HL-60/S4 treated with phorbol 12-myristate 13-acetate at 8.2 ng/mL for 4 days and 3 days (cell line): ENCODE data around the gene USP6NL.

ENCODE experiments used
- in situ Hi-C: fragments of 300-500 bp; cut with MboI; formaldehyde crosslinking; loops from 2 replicates; pipeline ENCODE4 v1.15.0; 2022; ENCODE audit warnings: low sequenced_read_pairs

The USP6NL gene

GRCh38 chr10:11617233-11617632 lies 5.8 kb upstream of the USP6NL start:
- in situ Hi-C loops, result no loop called here

DNA sequence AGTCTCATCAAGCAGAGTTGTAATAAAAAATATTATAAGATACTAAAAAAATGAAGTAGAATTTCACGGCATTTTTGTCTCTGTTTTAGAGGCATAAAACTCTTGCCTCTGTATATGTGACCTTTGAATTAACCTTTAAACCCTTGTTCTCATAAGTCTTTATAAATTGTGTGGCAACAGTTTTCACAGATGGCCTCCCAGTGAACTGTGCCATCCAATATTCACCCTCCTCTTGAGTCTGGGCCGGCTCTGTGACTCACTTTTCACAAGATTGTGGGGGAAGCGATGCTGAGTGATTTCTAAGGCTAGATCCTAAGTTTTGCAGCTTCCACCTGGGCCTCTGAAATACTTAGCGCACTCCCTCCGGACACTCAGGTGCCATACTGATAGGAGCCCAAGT lies 4.6 kb upstream of the USP6NL start:
- in situ Hi-C loops, result no loop called here

DNA sequence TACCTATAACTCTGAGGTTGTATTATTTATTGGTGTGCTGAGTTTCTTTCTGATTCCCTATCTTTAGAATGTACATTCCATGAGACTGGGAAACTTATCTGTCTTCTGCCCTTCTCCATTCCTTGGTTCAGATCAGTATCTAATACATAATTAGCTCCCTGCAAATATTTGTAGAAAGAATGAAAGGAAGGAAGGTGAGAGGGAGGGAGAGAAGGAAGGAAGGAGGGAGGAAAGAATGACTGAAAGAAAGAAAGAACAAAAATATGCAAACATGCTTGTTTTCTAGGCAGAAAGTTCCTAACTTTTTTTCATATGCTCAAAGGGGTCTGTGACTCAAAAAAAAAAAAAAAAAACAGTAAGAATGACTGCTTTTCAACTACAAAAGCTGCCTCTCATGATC lies 3.9 kb upstream of the USP6NL start:
- in situ Hi-C loops, result no loop called here

DNA sequence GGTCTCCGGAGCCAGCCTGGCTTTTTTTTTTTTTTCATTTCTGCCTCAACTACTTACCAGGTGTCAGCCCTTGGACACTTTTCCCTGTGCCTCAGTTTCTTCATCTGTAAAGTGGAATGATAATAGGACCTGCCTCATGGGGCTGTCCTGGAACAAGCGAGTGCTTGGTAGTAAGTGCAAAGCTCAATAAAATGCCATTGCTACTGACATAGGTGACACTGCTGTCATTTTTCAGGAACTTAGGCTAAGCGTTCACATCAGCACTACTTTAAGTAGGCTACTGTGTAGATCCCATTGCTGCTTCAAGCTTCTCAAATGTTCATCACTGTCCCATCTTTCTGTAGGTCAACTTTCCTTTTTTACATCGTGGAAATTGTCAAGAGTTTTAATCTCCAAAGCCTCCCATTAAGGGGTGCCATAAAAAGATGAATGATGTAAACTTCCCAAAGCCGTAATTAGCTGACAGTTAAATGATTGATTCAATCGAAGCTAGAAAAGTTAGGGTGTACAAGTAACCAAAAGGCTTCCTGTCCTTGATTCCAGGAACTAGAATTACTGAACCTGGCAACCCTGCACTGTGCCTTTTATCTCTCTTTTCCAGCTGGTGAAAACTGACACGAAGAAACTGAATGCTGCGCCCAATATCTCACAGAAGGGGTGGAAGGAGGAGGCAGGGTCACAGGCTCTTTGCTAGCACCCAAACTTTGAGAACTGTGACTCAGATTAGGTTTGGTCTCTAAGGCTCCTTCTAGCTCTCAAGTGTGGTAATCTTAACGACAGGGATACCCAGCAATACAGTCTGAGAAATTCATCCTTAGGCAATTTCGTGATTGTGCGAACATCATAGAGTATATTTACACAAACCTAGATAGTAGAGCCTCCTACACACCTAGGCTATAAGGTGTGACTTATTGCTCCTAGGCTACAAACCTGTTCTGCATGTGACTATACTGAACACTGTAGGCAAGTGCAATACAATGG lies 861 bp upstream of the USP6NL start:
- in situ Hi-C loops, result no loop called here

- in situ Hi-C loops, result no loop called here
These were observed 613 bp downstream of the USP6NL start for GRCh38 chr10:11610826-11611247.

GRCh38 chr10:11610166-11610825 lies 1.2 kb downstream of the USP6NL start:
- in situ Hi-C loops, result no loop called here

GRCh38 chr10:11609492-11610093 lies 1.9 kb downstream of the USP6NL start:
- in situ Hi-C loops, result no loop called here

- in situ Hi-C loops, result no loop called here
These were observed 2.4 kb downstream of the USP6NL start for GRCh38 chr10:11609052-11609451.

DNA sequence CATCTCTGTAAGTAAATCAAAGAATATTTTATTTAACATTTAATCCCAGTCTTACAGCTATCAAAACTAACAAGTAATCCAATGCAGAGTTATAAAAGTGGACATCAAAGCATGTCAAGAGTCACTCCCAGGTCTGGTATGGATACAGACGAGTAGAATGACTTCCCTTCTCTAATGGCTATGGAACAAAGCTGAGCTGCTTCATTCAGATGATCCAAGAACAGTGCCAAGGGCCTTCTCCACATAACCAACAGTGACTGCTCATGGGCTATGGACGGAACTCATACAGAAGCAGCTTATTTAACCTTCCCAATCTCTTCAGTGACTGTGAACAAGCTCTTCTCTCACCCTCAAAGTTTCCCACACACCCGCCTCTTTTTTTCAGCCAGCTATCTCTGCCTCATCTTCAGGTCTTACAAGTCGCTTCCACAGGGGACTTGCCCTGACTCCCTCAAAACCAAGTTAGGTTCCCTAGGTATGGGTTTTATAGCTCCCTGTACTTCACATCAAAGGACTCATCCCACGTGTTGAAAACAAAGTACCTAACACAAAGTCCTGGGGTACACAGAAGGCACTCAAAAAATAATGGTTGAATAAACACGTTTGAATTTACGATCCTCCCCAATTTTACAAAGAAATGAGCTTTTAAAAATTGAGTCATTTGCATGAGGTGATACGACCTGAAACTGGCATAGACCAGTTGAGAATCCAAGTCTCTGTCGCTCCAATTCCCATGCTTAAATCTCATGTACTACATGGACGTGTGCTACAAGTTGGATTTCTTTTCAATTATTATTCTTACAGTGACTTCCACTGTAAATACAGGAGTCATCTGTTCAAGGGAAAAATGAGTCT lies 3.1 kb downstream of the USP6NL start:
- in situ Hi-C loops, result no loop called here

DNA sequence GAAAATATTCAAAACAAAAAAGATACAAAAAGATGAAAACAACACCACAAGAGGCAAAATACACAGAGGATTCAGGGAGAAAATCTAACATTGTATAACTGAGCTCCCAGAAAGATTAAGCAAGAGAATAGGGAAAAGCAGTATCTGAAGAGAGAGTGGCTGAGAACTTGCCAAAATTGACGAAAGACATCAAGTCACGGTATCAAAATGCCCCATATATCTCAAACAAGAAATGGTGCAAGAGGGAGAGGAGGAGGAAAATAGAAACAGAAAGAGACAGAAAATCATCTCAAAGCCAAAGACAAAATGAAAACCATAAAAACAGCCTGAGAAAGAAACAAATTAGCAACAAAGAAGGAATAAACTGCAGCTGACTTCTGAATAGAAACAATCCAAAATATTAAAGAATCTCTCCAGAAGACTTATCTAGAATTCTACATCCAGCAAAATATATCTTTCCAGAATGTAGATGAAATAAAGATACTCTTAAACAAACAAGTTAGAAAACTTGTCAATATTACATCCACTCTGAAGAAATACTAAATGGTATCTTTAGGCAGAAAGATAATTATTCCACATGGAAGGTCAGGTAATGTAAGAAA lies 5.5 kb downstream of the USP6NL start:
- in situ Hi-C loops, result no loop called here

DNA sequence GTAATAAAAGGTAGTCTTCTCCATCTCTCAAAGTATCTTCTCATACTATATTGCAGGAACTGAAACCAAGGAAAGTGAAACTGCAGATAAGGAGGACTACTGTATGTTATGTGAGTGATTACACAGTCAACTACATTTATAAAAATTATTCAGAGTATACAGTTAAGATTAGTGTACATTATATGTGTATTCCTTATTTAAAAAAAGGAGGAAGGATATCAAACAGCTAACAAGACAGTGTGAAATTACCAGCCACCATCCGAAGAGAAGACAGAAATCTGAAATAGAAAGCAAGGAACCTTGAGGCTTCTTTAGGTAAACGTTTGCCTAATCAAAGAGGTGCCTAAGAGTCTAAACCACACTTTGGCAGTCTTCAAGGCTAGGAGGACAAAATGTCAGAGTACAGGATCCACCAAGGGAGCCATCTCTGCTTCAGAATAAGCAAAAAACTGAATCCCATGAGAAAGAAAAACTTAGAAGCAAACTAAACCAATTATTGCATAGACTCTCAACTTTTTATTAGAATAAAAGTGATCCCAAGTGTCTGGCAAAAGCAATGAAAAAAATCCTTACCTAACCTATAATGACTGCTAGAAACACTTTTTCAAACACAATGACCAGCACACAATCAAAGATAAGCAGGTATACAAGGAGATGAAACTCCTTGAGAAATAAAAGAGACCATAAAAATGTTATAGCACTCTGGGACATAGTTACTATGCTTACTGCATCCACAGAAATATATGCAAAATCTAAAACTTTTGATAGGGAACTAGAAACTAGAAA lies 6.4 kb downstream of the USP6NL start:
- in situ Hi-C loops, result no loop called here

DNA sequence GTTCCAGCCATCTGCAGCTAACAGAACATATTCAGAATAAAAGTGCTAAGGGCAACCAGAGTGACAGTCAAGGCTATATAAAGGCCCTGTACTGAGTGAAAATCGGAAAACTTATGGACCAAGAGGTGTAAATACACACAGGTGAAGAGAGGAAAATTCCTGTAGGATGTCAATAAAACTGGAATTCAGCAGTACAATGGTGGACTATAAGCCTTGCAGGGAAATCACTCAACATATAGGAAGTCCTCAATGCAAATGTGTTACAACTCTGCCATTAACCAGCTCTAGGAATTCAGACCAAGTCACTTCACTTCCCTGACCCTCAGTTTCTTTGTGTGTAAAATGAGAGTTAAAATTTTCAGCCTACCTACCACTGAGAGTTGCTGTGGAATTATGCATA lies 7.7 kb downstream of the USP6NL start:
- in situ Hi-C loops, result no loop called here

- in situ Hi-C loops, result no loop called here
These were observed 8.4 kb downstream of the USP6NL start for GRCh38 chr10:11602919-11603523.

DNA sequence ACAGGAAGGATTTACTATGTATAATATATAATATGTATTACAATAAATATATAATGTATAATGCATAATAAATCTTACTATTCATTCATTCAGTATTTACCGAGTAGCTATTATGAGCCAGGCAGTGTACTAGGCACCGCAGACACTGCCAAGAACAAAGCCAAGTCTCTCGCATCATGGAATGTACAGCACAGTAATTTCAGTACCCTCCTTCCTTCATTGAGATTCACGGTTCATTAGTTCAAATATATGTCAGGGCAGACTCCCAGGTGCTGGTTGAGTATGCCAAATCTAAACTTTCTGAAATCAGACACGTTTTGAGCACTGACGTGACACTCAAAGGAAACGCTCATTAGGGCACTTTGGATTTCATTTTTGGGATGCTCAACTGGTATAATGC lies 9.1 kb downstream of the USP6NL start:
- in situ Hi-C loops, result no loop called here

- in situ Hi-C loops, result no loop called here
These were observed 9.8 kb downstream of the USP6NL start for GRCh38 chr10:11601670-11602069.

GRCh38 chr10:11600280-11600679 lies 11.2 kb downstream of the USP6NL start:
- in situ Hi-C loops, result no loop called here

GRCh38 chr10:11598712-11599397 lies 12.6 kb downstream of the USP6NL start:
- in situ Hi-C loops, result no loop called here

DNA sequence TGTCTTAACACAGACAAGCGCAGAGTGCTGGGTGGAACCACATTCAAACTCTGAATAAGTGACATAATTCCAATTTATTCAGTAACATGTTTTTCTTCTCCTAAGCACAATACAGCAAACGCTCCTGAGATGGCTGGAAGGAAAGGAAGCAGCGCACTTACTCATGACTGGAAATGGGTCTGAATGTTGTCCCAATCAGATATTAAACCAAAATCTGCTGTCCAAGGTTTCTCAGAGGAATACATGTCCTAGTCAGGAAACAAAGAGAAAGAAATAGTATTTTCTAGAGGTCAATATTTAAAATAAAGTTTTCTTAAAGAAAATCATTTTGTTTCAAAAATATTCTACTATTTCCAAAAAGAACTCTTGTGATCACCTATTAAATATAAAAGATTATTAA lies 14.0 kb downstream of the USP6NL start:
- in situ Hi-C loops, result no loop called here

GRCh38 chr10:11595395-11595692 lies 16.1 kb downstream of the USP6NL start:
- in situ Hi-C loops, result no loop called here
